ENCODE results near the gene FBXW9.
"Not testable (repeated sequence)": the region's sequence is repeated elsewhere in the genome, so short reads cannot be mapped to it uniquely, and the experiment has no call there.

FBXW9 gene

DNA sequence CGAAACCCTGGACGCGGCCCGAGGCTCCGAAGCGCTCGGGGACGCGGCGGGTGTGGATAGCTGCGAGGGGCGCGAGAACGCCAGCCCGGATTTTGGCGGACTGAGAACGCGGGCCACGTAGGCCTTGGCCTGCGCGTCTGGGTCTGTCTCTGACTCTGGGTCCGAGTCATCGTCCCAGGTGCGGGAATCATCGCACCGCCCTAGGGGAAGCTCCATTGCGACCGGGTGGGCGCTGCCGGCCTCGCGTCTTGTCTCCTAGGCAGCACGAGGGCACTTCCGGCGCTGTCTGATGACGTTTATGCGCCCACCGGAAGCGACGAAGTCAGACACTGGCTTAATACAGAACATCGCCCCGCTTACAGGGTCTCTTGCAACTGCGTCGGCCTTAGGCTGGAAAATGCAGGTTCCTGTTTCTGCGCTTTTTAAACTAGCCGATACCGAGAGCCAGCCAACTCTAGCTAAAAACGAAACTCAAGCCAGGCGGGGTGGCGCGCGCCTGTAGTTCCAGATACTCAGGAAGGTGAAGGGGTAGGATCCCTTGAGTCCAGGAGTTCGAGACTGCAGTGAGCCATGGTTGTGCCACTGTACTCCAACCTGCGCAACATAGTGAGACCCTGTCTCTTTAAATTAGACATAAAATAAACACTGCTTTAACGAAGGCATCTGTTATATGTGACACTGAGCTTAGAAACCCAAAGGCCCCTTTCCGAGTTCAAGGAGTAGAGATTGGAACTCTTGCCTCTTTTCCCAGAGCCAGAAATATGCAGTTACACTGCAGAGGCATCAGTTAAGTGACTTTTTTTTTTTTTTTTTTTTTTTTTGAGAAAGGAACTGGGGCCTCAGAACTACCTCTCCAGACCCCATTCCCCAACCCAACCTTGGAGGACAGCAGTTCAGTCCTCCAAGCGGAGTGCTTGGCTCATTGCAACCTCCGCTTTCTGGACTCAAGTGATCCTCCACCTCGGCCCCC, at the start of gene FBXW9:
Gene FBXW9, minus strand, starts transcription at position 266 of the 970 bp plus-strand sequence. Its CDS starts 50 bp downstream, at position 216.
- DNase-seq, result peak; percentile 84

GRCh38 chr19:12745166-12745897, 48.9 kb upstream of the FBXW9 start:
- no peak for DNase-seq

DNA sequence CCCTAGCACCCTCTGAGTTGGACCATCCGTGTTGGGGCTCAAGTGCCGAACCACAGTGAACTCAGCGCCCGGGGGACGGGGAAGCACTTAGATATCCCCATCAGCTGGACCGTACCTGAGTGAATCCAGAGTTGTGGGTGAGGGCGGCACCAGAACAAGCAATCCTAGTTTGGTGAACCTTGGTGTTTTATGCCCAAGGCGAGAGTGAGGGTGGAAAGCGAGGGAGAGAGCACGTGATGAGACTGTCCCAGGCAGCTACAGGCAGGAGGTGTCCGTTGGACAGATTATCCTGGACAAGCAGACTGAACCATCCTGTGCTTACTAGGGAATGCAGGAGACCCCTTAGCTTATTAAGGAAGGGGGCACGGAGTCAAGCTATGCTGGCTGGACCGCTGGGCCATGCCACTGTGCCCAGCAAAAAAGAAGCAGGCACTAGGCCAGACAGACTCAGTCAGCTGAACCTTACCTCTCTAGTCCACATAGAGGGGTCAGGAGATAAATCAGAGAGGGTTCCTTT, 41.5 kb upstream of the FBXW9 start:
- no peak for DNase-seq

- peak; percentile 100 for DNase-seq
These were observed 40.8 kb upstream of the FBXW9 start, which contains the start of gene GET3 for GRCh38 chr19:12736995-12737834. TSS of gene GET3 (plus strand) at chr19:12737497. CDS start at chr19:12737506, 9 bp downstream.

DNA sequence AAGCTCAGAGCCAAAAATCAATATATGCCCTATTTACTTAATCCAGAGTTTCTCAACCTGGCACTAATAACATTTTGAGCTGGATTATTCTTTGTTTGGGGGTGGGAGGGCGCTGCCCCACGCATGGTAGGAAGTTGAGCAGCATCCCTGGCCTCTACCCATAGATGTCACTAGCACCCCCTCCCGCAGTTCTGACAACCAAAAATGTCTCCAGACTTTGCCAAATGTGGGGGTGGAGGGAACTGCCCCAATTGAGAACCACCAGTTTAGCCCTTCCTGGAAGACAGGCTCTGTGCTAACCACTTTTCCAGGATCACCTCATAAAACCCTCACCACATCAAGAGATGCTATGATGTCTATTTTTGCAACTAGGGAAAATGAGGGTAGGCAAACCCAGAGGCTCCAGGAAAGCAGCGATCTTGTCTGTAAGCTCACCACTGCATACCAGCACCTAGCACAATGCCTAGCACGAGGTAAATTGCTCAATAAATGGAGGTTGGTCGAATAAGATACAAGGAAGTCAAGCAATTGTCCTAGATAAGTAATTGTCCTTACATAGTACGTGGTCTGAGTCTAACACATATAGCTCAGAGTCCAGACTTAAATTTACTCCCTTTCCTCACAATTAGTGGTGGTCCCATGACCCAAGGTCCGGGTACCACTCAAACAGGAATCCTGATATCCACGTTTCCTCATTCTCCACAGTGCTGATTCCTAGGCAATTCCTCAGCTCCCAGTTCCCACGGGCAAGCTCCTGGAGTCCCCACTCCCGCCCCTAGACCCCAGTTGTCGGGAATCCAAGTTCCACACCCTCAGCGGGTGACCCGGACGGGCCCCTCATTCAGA, 37.2 kb upstream of the FBXW9 start:
- no peak for DNase-seq

- DNase-seq, result no peak
These were observed 34.9 kb upstream of the FBXW9 start for GRCh38 chr19:12731337-12731736.

GRCh38 chr19:12730064-12730463, 33.6 kb upstream of the FBXW9 start:
- DNase-seq, result no peak

DNA sequence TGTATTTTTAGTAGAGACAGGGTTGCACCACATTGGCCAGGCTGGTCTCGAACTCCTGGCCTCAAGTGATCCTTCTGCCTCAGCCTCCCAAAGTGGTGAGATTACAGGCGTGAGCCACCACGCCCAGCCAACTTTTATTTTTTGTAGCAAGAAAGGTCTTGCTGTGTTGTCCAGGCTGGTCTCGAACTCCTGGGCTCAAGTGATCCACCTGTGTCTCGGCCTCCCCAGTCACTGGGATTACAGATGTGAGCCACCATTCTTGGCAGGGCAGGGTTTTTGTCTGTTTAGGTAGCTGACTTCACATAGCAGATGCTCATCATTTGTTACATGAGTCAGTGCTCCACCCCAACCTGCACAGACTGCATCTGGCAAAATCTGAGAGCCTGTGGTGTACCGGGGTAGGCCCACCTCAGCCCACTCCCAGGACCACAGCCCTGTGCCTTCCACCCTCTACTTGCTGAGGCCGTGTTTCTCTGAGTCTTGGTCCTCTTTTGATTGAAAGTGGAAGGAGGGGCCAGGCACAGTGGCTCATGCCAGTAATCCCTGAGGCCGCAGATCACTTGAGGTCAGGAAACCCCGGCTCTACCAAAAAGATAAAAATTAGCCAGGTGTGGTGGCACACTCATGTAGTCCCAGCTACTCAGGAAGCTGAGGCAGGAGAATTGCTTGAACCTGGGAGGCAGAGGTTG, 31.5 kb upstream of the FBXW9 start:
- DNase-seq, result no peak

GRCh38 chr19:12726988-12727316, 30.5 kb upstream of the FBXW9 start:
- no peak for DNase-seq

- DNase-seq, result not testable (repeated sequence)
These were observed 29.2 kb upstream of the FBXW9 start for GRCh38 chr19:12725612-12726011.

DNA sequence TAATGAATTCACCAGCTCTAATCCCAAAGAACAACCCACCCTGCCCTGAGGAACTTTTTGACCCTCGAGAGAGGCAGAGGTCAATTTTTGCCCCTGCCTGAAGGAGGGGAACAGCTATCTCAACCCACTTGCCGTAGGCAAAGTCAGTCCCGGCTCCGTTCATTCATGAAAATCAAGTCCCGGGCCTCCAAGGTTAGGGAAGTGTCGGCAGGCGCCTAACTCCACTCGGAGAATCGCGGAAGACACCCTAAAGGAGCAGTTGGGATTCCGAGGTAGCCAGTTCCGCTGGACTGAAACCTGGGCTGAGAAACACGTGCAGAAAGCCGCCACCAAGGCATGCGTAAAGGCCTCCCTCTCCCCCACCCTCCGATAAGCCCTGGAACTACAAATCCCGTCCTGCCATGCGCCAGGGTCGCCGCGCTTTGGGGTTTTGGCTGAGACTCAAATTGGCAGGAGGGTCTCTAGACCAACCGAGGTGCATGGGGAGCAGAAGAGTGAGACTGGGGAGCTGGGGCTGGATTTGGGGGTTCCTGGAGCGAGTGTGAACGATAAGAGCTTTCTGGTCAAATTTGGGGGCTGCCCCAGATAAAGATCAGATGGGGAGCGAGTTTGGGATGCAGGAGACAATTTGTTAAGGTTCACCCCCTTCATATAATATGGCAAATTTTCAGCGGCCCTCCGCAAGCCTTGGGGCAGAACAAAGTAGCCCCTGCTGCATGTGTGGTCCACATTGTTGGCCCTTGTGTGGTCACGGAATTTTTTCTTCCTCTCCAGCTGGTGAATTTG, 27.4 kb upstream of the FBXW9 start, which contains the start of gene TNPO2:
Gene TNPO2, minus strand, starts transcription at position 292 of the 786 bp plus-strand sequence. CDS start 2,955 bp downstream, outside the sequence.
- DNase-seq, result peak; percentile 63

DNA sequence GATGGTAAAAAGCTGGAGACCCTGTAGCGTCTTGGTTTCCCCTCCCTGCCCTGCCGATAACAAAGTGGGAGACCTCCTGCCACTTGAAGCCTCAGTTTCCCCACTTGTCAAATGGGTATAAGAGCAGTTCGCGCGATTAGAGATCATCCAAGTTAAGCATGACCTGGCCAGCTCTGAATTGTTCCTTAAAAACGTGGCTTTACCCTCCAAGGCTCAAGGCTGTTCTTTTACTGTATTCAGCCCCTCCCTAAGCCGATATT, 26.9 kb upstream of the FBXW9 start:
- no peak for DNase-seq

- DNase-seq, result peak; percentile 97
These were observed 26.3 kb upstream of the FBXW9 start for GRCh38 chr19:12722566-12723380.

DNA sequence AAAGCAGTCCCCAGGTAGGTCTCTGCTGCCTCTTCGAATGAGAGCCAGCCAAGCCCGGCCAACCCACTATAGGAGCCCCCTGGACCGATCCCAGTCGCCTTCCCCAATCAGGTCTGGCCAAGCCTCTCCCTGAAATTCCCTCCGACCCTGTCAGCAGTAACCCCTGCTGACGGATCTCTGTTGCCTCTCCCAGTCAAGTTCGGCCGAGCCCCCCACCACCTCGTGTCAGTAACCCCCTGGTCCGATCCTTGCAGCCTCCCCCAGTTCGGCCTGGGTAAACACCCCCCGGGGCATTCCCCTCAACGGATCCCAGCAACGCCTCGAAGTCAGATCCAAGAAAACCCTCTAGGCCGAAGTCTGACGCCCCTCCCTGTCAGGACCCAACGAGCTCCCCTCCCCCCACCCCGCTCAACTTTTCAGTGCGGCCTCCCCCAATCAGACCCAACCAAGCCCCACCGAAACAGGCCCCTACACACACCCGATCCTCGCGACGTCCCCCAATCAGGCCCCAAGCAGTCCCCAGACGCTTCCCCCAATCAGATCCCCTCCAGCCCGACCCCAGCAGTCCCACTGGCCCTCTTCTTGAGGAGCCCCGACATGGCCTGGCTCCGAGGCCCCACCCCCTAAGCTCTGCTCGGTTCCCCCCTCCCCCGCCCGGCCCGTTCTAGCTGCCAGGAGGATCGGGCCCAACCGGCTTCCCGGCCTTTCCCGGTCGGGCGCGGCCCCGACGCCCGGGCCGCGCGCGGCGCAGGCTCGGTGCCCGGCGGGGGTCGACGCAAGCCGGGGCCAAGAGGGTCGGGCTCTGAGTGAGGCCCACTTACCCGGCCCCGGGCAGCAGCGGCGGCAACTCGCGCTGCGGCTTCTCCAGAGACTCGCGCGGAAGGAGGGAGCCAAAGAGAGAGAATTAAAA, 25.5 kb upstream of the FBXW9 start:
- peak; percentile 13 for DNase-seq

DNA sequence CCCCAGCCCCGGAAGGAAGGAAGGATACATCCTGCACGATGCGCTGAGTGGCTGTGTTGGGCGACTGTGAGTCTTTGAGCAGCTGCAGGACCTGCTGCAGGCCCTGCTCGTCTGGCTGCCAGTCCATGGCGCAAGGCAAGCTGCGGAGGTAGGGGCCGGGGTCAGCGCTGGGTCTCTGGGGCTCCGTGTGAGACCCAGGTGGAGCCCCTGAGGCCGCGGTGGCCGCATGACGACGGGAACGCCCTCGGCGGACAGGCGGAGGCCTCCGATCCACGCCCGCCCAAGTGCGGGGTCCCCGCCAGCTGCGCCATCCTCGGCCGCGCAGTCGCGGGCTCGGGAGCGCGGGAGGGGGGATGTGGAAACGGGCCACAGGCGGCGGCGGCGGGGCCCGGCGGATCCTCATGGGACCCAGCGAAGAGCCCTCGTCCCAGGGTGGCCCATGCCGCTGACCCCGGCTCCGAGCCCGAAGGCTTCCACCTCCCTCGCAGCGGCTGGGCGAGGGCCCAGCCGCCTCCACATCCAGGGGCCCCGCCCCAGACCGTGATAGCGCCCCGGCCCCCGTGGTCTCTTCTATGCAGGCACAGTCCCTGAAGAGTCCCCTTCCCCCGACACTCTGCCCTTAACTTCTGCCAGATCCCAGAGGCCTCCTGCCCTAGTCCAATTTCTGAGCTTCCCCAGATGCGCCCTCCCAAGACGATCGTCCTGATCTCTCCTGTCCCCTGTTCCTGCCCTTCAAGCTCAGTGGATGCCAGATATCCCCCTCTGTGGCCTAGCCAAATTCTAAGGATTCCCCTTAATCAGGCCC, 24.6 kb upstream of the FBXW9 start:
- DNase-seq, result no peak

GRCh38 chr19:12720296-12720695, 23.9 kb upstream of the FBXW9 start:
- DNase-seq, result no peak

- no peak for DNase-seq
These were observed 19.5 kb upstream of the FBXW9 start for GRCh38 chr19:12715929-12716328.

Data from NCI-H446 treated with DMSO at 0.1 percent for 48 hours (cell line).